Neural cell (in vitro differentiated cells): ENCODE measurements around the gene DMXL1.

Experiments used
- EZH2 ChIP-seq: fragments of 200-600, 300-800 bp; shearing (Covaris generic), sonication (generic); IDR thresholded peaks from 2 replicates; pipeline ENCODE4 v1.6.1; 2014; ENCODE audit warnings: antibody characterized with exemption, low read length, borderline replicate concordance, mild to moderate bottlenecking; ENCODE audit not compliant: insufficient read depth, poor library complexity, severe bottlenecking
- RAD21 ChIP-seq: fragments of 450-650 bp; conservative IDR thresholded peaks from 2 replicates; pipeline ENCODE4 v1.6.1; 2014; ENCODE audit warnings: antibody characterized with exemption, mild to moderate bottlenecking, moderate library complexity
- SMC3 ChIP-seq: fragments of 450-650 bp; conservative IDR thresholded peaks from 2 replicates; pipeline ENCODE4 v1.6.1; 2014; ENCODE audit warnings: antibody characterized with exemption, mild to moderate bottlenecking, moderate library complexity; ENCODE audit not compliant: poor library complexity
- TF ChIP-seq, protein P1 (sequence below): fragments of 450-650 bp; IDR thresholded peaks from 2 replicates; pipeline ENCODE4 v1.5.1; 2014; ENCODE audit warnings: antibody characterized with exemption, mild to moderate bottlenecking, moderate library complexity; ENCODE audit not compliant: poor library complexity, severe bottlenecking
- TF ChIP-seq, protein P2 (sequence below): IDR thresholded peaks from 2 replicates; pipeline ENCODE4 v1.6.1; 2012; ENCODE audit warnings: borderline replicate concordance

GRCh38 chr5:119264186-119264585 lies 193.3 kb downstream of the DMXL1 start:
- TF ChIP-seq, protein P1, sequence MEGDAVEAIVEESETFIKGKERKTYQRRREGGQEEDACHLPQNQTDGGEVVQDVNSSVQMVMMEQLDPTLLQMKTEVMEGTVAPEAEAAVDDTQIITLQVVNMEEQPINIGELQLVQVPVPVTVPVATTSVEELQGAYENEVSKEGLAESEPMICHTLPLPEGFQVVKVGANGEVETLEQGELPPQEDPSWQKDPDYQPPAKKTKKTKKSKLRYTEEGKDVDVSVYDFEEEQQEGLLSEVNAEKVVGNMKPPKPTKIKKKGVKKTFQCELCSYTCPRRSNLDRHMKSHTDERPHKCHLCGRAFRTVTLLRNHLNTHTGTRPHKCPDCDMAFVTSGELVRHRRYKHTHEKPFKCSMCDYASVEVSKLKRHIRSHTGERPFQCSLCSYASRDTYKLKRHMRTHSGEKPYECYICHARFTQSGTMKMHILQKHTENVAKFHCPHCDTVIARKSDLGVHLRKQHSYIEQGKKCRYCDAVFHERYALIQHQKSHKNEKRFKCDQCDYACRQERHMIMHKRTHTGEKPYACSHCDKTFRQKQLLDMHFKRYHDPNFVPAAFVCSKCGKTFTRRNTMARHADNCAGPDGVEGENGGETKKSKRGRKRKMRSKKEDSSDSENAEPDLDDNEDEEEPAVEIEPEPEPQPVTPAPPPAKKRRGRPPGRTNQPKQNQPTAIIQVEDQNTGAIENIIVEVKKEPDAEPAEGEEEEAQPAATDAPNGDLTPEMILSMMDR: no peak
- no peak for TF ChIP-seq EZH2
- TF ChIP-seq, protein P2, sequence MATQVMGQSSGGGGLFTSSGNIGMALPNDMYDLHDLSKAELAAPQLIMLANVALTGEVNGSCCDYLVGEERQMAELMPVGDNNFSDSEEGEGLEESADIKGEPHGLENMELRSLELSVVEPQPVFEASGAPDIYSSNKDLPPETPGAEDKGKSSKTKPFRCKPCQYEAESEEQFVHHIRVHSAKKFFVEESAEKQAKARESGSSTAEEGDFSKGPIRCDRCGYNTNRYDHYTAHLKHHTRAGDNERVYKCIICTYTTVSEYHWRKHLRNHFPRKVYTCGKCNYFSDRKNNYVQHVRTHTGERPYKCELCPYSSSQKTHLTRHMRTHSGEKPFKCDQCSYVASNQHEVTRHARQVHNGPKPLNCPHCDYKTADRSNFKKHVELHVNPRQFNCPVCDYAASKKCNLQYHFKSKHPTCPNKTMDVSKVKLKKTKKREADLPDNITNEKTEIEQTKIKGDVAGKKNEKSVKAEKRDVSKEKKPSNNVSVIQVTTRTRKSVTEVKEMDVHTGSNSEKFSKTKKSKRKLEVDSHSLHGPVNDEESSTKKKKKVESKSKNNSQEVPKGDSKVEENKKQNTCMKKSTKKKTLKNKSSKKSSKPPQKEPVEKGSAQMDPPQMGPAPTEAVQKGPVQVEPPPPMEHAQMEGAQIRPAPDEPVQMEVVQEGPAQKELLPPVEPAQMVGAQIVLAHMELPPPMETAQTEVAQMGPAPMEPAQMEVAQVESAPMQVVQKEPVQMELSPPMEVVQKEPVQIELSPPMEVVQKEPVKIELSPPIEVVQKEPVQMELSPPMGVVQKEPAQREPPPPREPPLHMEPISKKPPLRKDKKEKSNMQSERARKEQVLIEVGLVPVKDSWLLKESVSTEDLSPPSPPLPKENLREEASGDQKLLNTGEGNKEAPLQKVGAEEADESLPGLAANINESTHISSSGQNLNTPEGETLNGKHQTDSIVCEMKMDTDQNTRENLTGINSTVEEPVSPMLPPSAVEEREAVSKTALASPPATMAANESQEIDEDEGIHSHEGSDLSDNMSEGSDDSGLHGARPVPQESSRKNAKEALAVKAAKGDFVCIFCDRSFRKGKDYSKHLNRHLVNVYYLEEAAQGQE: no peak
- no peak for TF ChIP-seq SMC3
- no peak for TF ChIP-seq RAD21
